Neutrophil (primary cell): ENCODE measurements around the gene C1QC.

ENCODE experiments used
- H3K27ac ChIP-seq: fragments of 200-600 bp; sonication (generic); 2 replicates; pipeline ENCODE4 v1.5.1; 2016; ENCODE audit warnings: mild to moderate bottlenecking, moderate library complexity
- H3K27me3 ChIP-seq: fragments of 200-600 bp; sonication (generic); 2 replicates; pipeline ENCODE4 v1.6.0; 2016; ENCODE audit warnings: mild to moderate bottlenecking
- H3K36me3 ChIP-seq: fragments of 200-600 bp; sonication (generic); 2 replicates; pipeline ENCODE4 v1.5.1; 2017
- H3K4me1 ChIP-seq, 2 experiments: fragments of 200-600 bp in 1 of 2; sonication (generic) in 1 of 2; 1 replicate in 1 of 2; 2 replicates in 1 of 2; pipeline versions ENCODE4 v1.5.1 to v1.6.1; 2013 to 2016; ENCODE audit warnings: low read depth in 1 of 2, low read length in 1 of 2, mild to moderate bottlenecking in 1 of 2, moderate library complexity in 1 of 2; ENCODE audit not compliant: control insufficient read depth in 1 of 2, insufficient read depth in 1 of 2
- H3K4me3 ChIP-seq, 2 experiments: fragments of 200-600 bp in 1 of 2; sonication (generic) in 1 of 2; 1 replicate in 1 of 2; 2 replicates in 1 of 2; pipeline ENCODE4 v1.5.1; 2013 to 2016; ENCODE audit warnings: low read depth in 1 of 2, low read length in 1 of 2, mild to moderate bottlenecking in 1 of 2, moderate library complexity in 1 of 2
- H3K9me3 ChIP-seq: fragments of 200-600 bp; sonication (generic); 2 replicates; pipeline ENCODE4 v1.5.1; 2016
- TF ChIP-seq, protein P1 (sequence below): fragments of 200-600 bp; sonication (generic); IDR thresholded peaks from 2 replicates; pipeline ENCODE4 v1.5.1; 2016; ENCODE audit warnings: antibody characterized with exemption

Gene C1QC

DNA sequence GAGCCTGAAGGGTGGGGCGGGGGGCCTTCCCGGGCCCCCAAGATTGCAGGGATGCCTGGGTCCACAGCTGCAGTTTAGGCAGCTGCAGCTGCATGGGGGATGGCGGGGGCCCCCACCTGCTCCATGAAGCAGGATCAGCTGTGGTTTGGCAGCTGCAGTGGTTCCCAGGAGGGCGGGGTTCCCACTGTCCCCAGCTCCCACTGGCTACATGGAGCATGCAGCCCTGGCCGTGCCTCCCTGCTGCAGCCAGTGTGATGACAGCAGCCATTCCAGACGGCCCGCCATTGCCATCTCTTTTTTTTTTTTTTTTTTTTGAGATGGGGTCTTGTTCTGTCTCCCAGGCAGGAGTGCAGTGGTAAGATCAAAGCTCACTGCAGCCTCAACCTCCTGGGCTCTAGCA lies 8.0 kb upstream of the C1QC start:
- peaks cover 22% of the 10 kb centered on the region for H3K27me3 ChIP-seq
- TF ChIP-seq, protein P1, sequence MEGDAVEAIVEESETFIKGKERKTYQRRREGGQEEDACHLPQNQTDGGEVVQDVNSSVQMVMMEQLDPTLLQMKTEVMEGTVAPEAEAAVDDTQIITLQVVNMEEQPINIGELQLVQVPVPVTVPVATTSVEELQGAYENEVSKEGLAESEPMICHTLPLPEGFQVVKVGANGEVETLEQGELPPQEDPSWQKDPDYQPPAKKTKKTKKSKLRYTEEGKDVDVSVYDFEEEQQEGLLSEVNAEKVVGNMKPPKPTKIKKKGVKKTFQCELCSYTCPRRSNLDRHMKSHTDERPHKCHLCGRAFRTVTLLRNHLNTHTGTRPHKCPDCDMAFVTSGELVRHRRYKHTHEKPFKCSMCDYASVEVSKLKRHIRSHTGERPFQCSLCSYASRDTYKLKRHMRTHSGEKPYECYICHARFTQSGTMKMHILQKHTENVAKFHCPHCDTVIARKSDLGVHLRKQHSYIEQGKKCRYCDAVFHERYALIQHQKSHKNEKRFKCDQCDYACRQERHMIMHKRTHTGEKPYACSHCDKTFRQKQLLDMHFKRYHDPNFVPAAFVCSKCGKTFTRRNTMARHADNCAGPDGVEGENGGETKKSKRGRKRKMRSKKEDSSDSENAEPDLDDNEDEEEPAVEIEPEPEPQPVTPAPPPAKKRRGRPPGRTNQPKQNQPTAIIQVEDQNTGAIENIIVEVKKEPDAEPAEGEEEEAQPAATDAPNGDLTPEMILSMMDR, result no peak
- no peaks in the 10 kb centered on the region for H3K36me3 ChIP-seq
- H3K4me1 ChIP-seq, result no peaks in the 10 kb centered on the region
- H3K4me3 ChIP-seq, result no peak overlapping the region
- H3K27ac ChIP-seq, result no peak overlapping the region
- no peaks in the 10 kb centered on the region for H3K9me3 ChIP-seq

- Histone ChIP-seq H3K4me1 (no peaks in the 10 kb centered on the region), H3K27me3 (peaks cover 16% of the 10 kb centered on the region), H3K36me3 (no peaks in the 10 kb centered on the region), H3K27ac (no peak within 1 kb of the TSS), H3K4me3 (no peak within 1 kb of the TSS), H3K9me3 (no peaks in the 10 kb centered on the region)
- TF ChIP-seq, protein P1, result no peak
Measured at GRCh38 chr1:22636353-22636752, 7.1 kb upstream of the C1QC start, which contains the start of gene C1QA. C1QA (plus strand) TSS chr1:22636628; CDS start chr1:22637617, 989 bp downstream.

GRCh38 chr1:22636927-22637326 lies 6.5 kb upstream of the C1QC start:
- peaks cover 11% of the 10 kb centered on the region for H3K27me3 ChIP-seq
- TF ChIP-seq, protein P1, result no peak

DNA sequence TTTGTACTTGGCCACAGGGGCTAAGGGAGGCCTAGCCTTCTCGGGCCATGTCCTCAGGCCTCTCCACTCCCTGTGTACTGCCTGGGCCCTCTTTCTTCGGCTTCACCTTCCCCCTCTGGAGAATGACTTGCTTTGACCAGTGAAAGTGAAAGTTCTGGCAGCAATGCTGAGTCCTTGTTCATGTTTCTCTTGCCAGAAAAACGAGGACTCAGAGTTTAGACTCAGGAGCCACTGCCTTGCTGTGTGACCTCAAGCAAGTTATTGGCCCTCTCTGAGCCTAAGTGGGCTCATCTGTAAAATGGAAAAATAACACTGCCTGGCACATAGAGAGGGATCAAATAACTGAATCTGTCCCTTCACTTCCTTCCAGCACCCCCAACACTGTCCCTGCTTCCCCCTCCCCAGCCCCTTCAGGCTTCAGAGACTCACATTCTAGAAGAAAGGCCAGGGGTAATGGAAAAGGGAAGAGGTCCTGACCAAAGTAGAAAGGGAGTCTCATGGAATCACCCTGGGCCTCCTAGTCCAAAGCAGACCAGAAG lies 5.5 kb upstream of the C1QC start:
- no peaks in the 10 kb centered on the region for H3K9me3 ChIP-seq
- no peak overlapping the region for H3K27ac ChIP-seq
- no peak overlapping the region for H3K4me3 ChIP-seq
- TF ChIP-seq, protein P1, result no peak
- no peaks in the 10 kb centered on the region for H3K4me1 ChIP-seq
- no peaks in the 10 kb centered on the region for H3K36me3 ChIP-seq
- H3K27me3 ChIP-seq, result peaks cover 17% of the 10 kb centered on the region

More at GRCh38 chr1:22636927-22637326, 6.5 kb upstream of the C1QC start:
- Histone ChIP-seq H3K4me1 (no peaks in the 10 kb centered on the region), H3K36me3 (no peaks in the 10 kb centered on the region), H3K9me3 (no peaks in the 10 kb centered on the region), H3K27ac (no peak overlapping the region), H3K4me3 (no peak overlapping the region)

GRCh38 chr1:22638476-22639234 lies 4.8 kb upstream of the C1QC start:
- H3K27me3 ChIP-seq, result peaks cover 15% of the 10 kb centered on the region

More at GRCh38 chr1:22638476-22639234, 4.8 kb upstream of the C1QC start:
- H3K36me3 ChIP-seq, result no peaks in the 10 kb centered on the region
- TF ChIP-seq, protein P1, result no peak
- H3K27ac ChIP-seq, result no peak overlapping the region
- H3K4me1 ChIP-seq, result no peaks in the 10 kb centered on the region
- no peaks in the 10 kb centered on the region for H3K9me3 ChIP-seq
- no peak overlapping the region for H3K4me3 ChIP-seq
